ENCODE measurements around the gene KLHDC3. TPM values are rescaled to one million over a fixed set of nuclear protein-coding genes. Genes with fewer than 3 reads are reported as not detected.

The KLHDC3 gene
- total and polyA plus RNA-seq, 9 of the 15 experiments (the other 6 are each of a cell fraction or from before 2014, with no cell fraction given): 4.5 to 171 (median 107) TPM

GRCh38 chr6:43052842-43053544, 38.9 kb downstream of the KLHDC3 start (continued):
- TF ChIP-seq MGA (IDR thresholded peaks at IDR 0.05): 0 out of 2 replicates have a peak, but pooled peaks have one; percentile 6
- TF ChIP-seq MLLT1 (IDR thresholded peaks at IDR 0.05): 0 out of 4 replicates have a peak, but pooled peaks of 1 of the 2 experiments have one; percentile 36
- TF ChIP-seq GATA2 (CRISPR knock-in tag; IDR thresholded peaks at IDR 0.05): peak; percentile 66
- TF ChIP-seq ARNT (IDR thresholded peaks at IDR 0.05): 0 out of 4 replicates have a peak, but pooled peaks have one; percentile 35 to 36
- 0 out of 2 replicates have a peak, but pooled peaks have one; percentile 44 for TF ChIP-seq THRAP3 (IDR thresholded peaks at IDR 0.05; ENCODE audit: borderline replicate concordance)
- no peak; the same call in 1 of the 2 replicates for TF ChIP-seq DNMT1 (IDR thresholded peaks at IDR 0.05)
- TF ChIP-seq TOE1 (IDR thresholded peaks at IDR 0.05; ENCODE audit: borderline replicate concordance): 0 out of 2 replicates have a peak, but pooled peaks have one; percentile 2
- TF ChIP-seq TOE1 (CRISPR knock-in tag; IDR thresholded peaks at IDR 0.05; ENCODE audit: borderline replicate concordance, low read depth): no peak
- no peak for TF ChIP-seq XRCC3 (IDR thresholded peaks at IDR 0.05)
- TF ChIP-seq SMAD1 (IDR thresholded peaks at IDR 0.05; ENCODE audit: low read depth, low read length, partially characterized antibody): peak; percentile 23
- TF ChIP-seq TFAP4 (CRISPR knock-in tag; IDR thresholded peaks at IDR 0.05; ENCODE audit: borderline replicate concordance): peak; percentile 62; the same call in 1 of the 2 replicates
- peak; percentile 55; the same call in 1 of the 2 replicates for TF ChIP-seq NBN (IDR thresholded peaks at IDR 0.05; ENCODE audit: low read depth)
- TF ChIP-seq MIER1 (IDR thresholded peaks at IDR 0.05; ENCODE audit: low read depth): 0 out of 2 replicates have a peak, but pooled peaks have one; percentile 45
- TF ChIP-seq CBFB (CRISPR knock-in tag; IDR thresholded peaks at IDR 0.05): no peak
